Activated CD4-positive, alpha-beta T cell treated with anti-CD3 and anti-CD28 coated beads, Interleukin-2, amount 50 U/mL, for 24 hours (primary cell): ENCODE results near the gene ARHGAP28.
"Not testable (repeated sequence)": the region's sequence is repeated elsewhere in the genome, so short reads cannot be mapped to it uniquely, and the experiment has no call there.

Source experiments
- DNase-seq, 2 donors: peaks; one replicate each; pipeline ENCODE4 v3.0.0-alpha.2; 2020; ENCODE audit warnings: low read depth in 1 of 2, low spot score in 1 of 2

Gene ARHGAP28

DNA sequence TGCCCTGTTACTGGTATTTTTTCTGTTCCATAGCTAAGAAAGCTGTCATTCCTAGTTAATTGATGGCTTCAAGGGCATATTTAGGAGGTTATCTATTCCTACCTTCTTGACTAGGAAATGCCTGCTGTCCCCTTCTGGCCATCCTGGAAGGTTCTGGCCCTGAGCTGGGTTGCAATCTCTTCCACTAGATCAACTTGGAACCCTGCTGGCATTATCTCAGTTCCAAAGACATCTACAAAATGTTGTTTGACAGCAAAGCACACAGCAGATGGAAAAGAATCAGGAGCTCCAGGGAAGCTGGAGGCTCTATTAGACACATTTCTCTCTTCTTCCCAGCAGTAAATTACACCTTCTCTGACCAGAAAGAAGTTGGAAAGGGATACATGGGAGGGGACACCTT, 192.1 kb downstream of the ARHGAP28 start:
- DNase-seq = no peak

DNA sequence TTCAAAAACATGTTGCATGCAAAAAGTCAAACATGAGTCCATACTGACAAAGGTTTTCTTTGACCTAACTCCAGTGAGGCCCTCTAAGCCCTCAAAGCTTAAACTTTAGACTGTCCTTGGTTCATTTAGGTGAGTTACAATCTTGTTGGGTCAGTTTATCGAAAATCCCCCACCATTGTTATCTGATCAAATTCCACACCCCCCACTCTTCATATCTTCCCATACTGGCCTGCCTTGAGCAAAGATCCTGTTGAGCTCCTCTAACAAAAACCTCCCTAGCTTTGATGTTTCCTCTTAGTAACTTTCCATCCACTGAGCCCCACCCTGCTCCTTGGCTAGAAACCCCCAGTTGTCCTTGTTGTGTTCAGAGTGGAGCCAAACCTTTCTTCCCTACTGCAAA, 193.7 kb downstream of the ARHGAP28 start:
- no peak for DNase-seq

DNA sequence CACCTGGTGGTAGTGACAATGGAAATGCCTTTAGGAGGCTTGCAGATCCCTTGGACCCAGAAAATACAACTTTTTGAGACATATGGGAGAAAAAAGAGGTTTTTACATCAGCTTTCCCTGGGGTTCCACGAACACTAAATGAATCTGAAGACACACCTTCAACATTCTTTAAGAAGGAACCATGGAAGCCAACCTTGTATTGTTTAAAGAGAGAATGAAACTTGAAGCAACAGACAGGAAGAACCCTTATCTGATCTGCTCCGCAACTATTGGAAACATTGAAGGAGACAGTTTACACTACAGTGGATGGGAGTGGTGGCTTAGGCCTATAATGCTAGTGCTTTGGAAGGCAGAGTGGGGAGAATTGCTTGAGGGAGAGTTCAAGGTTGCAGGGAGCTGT, 197.6 kb downstream of the ARHGAP28 start:
- no peak for DNase-seq

DNA sequence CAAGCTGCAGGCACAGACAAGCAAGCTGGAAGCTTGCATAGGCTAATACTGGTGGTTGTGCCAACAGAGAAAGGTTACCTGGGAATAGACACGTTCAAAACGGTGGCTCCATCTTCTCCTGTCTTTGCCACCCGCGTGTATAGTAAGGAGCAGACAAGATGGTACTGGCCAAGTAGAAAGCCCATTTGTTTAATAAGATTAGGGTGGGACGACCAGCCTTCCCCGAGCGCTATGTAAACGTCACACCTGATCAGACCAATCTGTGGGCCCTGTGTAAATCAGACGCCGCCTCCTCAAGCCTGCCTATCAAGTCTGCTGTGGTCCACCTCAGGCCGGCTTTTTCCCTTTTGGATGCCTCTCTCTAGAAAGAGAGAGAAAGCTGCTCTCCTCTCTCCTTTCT, 198.8 kb downstream of the ARHGAP28 start:
- no peak for DNase-seq

DNA sequence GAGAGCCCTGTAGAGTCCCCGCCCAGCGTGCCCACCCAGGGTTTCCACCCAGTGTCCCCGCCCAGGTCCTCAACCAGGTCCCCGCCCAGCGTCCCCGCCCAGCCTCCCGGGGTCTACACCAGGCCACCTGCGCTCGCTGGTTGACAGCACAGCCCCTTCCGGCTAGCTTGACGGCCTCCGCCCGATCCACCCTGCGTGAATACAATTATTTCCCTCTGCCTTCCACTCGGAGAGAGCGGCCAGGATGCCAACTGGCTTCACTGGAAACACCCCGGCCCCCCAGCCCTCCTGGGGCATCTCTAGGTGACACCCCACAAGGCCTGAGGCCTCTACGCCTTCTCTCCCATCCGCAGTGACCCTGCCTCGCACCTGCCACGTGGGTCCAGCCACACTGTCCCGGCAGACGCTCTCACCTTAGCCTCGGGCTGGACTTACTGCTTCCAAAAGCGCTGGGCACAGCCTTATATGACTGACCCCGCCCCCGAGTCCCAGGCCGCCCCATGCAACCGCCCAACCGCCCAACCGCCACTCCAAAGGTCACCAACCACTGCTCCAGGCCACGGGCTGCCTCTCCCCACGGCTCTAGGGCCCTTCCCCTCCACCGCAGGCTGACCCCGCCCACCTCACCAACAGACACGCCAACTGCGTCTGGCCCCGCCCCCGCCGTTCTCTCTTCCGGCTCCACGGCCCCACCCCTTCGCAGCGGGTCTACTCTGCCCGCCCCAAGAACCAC, 200.0 kb downstream of the ARHGAP28 start:
- DNase-seq = no peak

DNA sequence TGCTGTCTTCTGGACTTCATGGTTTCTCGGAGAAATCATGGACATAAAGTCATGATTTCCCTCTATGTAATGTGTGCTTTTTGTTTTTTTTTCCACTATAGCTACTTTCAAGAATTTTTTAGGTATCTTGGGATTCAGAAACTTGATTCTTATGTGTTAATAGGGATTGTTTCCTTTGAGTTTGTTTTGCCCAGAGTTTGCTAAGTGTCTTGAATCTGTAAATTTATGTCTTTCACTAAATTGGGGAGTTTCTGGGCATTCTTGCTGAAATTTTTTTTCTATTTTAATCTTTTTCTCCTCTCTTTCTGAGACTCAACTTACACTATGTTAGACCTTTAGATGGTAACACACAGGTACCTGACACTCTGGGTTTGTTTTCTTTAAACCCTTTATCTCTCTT, 205.3 kb downstream of the ARHGAP28 start:
- DNase-seq = no peak

DNA sequence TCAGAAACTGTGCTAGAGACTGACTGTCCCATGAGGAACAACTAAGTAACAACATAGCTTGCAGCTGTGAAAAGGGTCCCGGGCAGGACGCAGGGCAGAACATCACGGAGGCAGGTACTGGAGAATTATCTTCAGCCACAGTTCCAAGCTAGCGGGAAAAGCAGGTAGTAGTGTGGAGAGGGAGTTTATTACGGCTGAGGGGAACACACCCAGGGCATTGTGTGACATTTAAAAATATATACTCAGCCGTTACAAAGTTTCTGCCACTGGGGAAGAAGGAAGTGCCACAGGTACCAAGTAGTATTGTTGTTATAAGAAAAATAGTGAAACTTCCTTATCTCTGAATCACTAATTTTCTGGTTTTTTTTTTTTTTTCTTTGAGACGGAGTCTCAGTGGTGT, 208.5 kb downstream of the ARHGAP28 start:
- no peak for DNase-seq

DNA sequence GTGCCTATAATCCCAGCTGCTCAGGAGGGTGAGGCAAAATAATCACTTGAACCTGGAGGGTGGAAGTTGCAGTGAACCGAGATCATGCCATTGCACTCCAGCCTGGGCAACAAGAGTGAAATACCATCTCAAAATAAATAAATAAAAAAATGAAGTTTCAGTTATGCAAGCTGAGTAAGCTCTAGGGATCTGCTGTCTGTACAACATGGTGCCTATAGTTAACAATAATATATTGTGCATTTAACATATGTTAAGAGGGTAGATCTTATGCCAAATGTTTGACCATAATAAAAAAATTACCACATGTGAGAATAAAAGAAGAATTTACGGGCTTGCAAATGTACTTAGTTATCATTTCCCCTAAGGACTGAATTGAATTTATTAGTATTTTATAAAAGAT, 208.9 kb downstream of the ARHGAP28 start:
- DNase-seq = not testable (repeated sequence)

DNA sequence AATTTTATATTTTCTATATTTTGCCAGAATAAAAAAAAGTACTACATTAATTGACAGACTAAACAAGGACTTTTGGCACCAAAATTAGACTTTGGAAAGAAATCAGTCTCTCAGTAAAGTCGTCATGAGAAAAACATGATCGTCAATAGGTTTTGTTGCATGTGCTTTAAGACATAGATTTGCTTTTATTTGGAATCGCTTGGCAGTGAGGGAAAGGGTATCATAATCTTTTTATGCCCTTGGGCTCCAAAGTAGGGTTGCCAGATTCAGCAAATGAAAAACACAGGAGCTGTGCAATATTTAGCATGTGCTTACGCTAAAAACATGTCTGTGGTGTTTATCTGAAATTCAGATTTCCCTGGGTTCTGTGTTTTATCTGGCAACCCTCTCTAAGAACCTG, 210.5 kb downstream of the ARHGAP28 start:
- no peak for DNase-seq

DNA sequence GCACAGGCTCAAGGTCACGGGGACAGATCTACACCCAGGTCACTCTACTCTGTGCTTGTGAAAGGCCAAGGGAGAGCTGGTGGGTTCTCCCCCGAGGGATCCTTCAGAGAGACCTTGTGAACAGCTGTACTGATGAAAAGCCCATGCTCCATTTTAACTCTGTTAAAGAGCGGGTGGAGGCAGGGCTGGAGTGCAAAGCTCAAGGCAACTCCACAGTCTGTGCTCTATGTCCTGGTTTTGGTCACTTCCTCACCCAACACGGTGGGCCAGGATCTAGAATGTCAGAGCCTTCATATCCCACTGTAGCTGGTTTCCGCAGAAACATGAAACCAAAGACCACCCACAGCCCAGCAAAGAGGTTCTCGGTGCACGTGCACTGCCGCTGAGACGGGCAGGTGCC, 210.9 kb downstream of the ARHGAP28 start:
- no peak for DNase-seq

DNA sequence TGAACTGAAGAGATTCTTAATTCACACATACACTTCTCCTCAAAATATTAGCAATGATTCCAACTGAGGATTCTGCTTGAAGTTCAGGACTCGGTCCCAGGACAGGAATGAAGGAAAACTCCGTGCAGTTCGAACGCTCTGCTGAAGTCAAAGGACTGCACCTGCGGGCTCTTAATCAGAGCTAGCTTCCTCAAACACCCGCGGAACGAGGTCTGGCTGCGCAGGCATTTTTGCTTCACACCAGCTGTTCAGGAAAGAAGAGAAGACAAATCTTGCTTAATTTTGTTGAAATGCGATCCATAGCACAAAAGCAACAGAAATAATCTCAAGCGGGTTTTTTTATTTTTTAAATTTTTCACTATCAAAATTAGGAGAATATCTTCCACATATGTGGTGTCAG, 212.5 kb downstream of the ARHGAP28 start:
- no peak for DNase-seq

DNA sequence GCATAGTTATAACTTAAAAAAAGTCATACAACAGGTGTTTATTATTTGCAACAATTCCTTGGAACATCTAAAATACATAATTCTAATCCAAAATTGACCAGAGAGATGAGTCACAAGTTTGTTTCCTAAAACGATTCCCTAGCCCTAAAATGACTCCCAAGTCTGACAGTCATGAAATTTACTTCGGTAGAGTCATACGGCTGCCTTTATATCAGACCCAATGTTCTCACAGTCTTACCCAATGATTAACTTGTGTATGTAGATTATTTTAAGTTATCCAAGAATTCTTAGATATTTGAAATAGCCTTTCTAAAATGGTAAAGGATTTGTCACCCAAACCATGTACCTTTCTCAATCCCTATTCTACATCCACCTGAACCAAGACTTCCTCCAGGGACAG, 213.2 kb downstream of the ARHGAP28 start:
- DNase-seq = no peak

DNA sequence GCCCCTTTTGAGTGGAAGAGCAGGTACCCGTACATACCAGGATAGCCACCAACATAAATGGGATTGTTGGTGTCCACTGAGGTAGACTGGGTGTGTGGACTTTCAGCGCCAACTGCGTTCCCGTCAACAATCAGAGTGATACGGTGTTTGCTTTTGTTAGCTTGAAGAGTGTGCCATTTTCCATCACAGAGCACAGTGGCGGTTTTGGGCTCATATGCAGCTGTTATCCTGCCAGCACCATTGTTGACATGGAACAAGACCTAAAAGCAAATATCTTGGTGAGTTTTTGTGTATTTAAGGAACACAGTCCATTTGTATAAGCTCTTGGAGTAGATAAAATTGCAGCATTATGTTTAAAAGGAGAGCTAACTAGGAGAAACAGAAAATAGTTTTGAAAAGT, 213.6 kb downstream of the ARHGAP28 start:
- no peak for DNase-seq

DNA sequence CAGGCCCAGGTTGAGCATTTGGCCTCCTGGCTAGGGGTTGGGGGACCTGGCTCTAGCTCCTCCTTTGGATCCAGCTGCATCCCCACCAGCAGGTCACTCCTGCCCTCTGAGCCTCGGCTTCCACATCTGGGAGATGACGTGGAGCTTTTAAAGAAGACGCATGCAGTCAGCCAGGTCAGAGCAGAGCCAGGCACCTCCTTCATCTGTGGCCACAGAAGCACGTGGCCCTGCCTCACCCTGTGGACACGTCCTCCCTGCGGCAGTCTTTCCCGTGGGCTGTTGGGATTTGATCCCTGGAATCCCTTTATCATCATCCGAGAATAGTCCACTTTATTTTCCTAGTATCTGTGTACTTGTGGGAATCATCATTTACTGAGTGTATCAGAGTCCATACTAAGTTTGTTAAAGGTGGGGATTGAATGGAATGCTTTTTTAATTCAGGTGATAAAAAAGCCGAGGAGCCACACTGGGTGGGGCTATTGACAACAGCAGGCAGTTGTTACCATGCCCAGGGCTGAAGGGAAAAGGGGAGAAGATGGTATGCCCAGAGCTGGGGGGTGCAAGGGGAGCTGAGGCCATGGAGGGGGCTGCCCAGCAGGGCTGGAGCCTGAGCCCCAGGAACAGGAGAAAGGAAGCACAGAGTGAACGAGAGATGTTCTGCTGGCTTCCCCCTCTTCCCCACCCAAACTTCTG, 218.0 kb downstream of the ARHGAP28 start:
- DNase-seq = no peak

DNA sequence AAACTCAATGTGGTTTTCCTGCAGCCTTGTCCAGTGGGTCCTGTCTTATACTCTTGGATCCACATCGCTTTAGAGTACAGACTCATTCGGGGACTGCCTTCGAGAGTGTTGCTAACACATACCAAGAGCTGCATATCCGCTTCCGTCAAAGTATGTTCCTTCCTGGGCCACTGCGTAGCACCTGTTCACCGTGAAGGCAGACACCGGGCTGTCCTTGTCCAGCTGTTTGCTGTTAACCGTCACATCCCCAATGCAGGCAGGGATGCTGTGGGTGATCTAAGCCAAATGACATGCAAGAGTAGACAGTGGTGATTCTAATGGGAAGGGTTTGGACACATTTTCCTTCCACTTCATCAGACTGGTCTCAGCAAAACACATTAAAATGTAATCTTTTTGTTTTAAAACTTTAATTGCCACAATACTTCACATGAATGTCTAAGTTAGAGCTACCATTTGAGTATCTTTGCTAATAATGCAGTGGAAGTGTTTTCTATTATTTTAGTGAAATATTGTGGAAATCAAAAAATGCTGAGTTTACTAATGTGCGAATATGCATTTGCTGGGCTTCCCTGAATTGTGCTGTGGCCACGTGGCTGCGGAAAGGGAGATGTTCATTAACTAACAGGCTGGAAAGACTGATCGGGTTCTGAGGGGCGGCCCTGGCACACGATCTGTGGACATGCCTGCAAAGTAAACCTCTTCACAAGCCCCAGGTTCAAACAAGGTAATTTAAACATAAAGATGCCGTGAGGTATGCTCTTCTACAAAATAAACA, 219.0 kb downstream of the ARHGAP28 start:
- DNase-seq = no peak

DNA sequence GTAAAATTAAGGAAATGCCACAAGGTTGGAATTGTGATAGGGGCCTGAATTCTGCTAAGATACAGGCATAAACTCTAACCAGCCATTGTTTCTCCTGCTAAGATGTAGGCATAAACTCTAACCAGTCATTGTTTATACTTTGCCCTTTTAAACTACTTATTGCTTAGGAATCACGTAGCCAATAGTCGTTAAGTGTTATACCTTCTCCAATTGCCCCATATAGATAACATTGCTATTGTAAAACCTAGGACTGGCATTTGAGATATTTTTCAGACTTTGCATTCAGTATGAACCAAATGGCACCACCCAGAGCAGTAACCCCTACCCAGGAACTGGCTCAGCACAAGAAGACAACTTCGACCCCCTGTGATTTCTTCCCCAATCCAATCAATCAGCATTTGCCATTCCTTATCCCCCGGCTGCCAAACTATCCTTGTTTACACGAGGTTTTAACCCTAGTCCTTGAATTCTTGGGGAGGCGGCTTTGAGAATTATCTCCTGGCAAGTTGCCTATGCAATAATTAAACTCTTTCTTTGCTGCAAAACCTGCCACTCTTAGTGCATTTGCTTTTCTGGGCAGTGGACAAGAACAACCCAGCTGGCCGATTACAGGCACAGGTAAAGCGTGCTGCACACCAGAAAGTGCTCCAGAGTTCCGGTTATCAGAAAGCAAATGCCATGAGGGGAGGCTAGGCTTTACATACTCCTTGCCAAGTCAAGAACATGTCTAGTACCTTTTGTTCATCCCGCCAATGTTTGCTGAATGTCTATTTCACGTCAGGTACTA, 220.5 kb downstream of the ARHGAP28 start:
- no peak for DNase-seq

DNA sequence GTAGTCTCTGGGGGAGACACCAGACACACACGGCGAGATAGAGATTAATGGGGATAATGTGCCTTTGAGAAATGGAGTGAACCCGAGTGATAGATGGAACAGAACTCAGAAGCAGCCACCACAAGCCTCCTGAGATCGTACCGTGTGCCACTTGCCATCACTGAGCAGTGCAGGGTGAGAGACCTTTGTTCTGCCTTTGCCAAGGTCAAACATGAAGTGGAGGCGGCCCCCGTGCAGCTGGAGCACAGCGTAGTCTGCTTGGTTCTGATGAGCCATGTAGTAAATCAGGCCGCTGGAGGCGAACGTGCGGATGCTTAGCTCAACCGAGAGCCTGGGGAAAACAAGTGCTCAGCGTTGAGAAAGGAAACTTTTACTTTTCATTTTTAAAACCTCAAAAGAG, 221.1 kb downstream of the ARHGAP28 start:
- no peak for DNase-seq

DNA sequence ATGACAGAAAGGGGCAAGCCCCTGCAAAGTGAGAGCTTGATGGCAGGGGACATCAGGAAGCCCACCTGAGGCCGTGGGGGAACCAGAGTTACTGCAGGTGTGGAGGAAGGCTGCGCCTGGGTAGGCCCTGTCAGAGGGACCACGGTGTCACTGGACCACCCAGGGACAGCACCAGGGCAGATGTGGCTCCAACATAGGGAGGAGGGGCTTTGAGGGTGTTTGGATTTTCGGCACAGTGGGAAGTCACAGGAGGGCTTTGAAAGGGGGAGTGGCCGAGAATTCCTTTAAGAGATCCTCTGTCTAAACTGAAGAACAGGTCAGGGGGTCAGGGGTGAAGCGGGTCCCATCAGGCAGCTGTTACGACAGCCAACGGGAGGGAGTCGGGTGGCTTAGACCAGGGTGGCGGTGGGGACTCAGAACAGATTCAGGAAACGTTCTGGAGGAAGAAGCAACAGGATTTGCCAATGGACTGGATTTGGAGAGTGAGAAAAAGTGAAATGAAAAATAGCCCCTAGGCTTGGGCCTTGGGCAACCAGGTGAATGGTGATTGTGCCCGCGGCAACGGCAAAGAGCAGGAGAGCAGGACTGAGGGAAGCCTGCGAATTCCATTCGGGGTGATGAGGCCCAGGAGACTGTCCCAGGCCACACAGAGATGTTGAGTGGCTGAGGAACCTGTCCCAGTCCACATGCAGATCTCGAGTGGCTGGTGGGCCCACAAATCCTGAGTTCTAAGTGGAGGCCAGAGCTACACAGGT, 222.0 kb downstream of the ARHGAP28 start:
- no peak for DNase-seq

DNA sequence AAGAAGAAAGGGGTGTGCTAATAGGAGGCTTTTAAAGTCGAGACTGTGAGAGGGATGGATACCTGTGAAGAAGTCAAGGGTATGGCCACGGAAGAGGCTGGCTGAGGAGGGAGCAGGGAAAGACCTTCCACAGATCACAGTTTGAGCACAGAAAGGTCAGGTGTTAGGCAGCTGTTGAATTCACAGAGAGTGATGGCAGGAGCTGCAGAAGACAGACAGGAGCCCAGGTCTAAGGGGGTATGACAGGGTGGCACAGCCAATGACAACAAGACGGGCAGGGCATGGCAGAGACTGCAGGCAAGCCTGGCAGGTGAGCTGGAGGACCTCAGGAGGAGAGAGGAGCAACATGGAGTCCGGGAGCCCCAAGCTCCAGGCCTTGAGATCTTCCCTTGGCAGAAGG, 225.0 kb downstream of the ARHGAP28 start:
- DNase-seq = no peak

DNA sequence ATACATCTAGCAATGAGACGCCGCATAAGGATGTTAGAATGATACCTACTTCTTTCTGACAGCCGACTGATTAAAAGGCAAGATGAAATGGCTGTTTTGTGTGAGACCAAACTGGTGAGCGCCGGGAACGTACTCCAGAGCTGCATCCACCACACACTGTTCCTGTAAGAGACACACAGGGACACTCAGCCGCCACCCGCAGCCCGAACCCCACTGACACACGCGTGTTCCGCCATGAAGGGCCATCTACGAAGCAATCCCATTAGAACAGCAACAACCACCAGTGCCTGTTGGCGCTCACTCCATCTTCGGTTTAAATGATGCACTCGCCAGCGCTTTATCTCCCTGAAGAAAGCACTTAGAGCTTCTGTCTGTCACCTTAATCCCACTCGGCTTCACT, 225.8 kb downstream of the ARHGAP28 start:
- DNase-seq = no peak

DNA sequence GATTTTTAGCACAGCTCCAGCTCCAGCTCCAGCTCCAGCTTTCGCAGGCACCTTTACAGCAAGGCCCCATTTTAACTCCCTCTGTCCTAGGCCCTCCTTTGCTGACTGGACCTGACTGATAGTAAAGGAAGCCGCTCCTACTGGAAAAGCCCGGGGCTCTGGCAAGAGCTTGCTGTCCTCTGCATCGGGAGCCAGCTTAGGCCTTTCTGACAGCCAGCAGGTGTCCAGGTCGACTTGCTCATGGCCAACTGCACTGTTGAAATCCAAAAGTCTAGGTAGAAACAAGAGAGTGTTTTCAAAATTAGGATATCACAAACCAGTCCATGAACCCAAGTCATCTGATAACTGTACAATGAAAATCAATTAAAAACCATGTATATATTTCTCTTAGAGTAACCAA, 227.0 kb downstream of the ARHGAP28 start:
- no peak for DNase-seq
